Mesenteric fat pad (tissue), 1 donor: Measurements from ENCODE around the gene CRY2. TPM values are rescaled to one million over a fixed set of nuclear protein-coding genes. Genes with fewer than 3 reads are reported as not detected.
"Not testable (repeated sequence)": the region's sequence is repeated elsewhere in the genome, so short reads cannot be mapped to it uniquely, and the experiment has no call there.

Experiments
- DNase-seq: peaks from one replicate; pipeline ENCODE4 v3.0.0-alpha.2; 2020; ENCODE audit warnings: low spot score
- total RNA-seq: library from RNA; stranded (reverse); fragmentation: NEBNext Ultra II Directional; extraction: Animal tissue kit (Norgen Biotek cat#: 25700); gene quantifications from one replicate; pipeline ENCODE4 v1.2.1, GENCODE V29; 2021
- donor health status: DM: yes; HTN: yes; CAD: no.

The CRY2 gene
- total RNA-seq, 1 donor from 2014 or later, result 69.9 TPM

DNA sequence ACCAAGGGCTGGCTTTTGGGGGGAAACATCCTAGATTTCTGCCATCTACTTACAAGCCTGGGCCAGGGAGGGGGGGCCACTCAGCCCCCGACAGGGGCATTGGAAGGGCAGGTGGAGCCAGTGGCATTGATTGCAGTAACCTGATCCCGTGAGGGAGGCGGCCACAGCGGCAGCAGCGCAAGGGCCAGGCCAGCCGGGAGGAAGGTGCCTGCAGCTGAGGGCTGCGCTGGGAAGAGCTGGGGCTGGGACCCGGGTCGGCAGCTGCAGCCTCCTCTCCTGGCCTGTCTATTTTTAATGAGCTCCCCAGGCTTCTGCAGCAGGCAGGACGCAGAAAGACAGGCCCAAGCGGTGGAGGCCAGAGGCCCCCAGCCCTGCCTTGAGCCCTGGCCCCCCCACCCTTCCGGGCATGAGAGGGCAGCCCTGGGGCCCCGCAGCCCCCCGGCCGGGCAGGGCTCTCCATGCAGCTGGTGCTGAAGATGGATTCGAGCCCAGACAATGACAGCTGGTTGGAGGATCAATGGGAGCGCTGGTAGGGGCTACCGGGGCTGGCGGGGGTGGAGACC lies 49.2 kb downstream of the CRY2 start:
- no peak for DNase-seq

DNA sequence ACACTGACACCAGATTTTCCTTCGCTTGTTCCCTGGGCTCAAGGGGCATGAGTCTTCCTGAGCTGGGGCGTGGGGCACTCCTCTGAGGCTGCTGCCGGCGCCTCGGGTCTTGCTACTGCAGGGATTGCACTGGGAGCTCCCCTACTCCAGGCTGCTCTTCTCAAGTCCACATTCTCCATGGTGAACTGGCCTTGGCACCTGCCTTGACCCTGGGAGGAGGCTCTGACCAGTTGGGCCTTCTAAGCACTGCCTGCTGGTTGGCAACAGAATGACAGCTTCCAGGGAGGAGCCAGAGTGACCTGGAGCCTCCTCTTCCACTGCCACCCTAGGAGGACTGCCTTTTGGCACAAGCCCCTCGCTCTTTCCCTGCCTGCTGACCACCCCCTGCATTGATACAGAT lies 50.3 kb downstream of the CRY2 start:
- no peak for DNase-seq

DNA sequence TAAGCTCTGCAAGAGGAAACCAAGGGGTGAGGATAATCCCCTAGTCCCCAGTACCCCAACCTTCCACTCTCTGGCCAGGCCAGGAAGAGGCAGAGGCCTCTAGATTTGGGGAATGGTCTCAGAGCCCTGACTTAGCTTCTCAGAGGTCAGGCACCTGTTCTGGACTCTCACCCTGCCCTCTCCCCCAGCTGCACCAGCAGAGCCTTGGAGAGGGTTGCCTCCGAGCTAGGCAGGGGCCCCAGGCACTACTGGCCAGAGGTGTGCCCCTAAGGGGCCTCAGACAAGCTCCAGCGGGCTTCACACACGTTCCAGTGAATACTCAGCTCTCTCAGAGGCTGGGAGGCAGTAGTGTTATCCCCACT lies 51.8 kb downstream of the CRY2 start:
- DNase-seq, result no peak

DNA sequence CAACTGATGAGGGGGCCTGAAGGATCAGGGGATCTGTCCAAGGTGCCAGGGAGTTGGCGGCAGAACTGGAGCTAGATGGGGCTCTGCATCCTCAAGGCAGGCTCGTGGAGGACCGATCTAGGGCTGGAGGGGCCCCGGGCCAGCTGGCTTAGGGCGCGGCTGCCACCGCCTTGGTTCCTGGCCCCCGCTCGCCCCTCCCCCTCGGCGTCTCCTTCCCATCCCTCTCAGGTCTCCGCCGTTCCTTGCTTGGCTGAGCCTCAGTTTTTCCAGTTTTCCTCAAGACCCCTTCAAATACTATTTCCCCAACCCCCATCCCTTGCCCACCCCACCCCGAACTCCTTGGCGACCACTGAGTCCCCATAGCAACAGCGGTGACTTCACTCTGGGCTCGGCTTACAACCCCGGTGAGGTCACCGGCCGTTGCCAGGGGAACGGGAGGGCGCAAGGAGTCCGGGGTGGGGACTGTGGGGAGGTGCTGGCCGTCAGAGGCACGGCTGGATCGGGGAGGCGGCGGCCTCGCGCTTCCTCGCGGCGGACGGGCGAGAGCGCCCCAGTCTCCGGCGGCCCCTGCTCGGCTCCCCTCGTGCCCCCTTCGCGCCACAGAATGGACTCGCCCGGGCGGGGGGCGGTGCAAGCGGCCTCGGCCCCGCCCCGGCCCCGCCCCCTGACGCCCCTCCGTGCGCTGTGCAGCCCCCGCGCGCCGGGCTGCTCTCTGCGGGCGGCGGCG lies 52.3 kb downstream of the CRY2 start:
- DNase-seq, result peak; percentile 93

DNA sequence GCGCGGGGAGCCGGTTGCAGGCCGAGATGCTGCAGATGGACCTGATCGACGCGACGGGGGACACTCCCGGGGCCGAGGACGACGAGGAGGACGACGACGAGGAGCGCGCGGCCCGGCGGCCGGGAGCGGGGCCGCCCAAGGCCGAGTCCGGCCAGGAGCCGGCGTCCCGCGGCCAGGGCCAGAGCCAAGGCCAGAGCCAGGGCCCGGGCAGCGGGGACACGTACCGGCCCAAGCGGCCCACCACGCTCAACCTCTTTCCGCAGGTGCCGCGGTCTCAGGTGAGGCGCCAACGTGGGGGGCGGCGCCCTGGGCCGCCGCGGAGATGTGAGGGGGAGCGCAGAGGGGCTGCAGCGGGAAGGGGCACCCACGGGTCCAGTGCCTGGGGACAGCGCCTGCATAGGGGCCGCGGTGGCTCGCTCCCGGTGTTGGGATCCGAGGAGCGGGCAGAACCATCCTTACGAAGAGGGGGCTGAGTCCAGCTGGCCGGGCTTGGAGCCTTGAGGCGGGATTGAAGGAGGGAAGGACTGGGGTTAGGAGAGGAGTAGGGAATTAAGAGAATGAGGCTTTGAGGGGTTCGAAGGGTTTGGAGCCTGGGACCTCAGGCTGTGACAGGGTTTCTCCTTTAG lies 53.0 kb downstream of the CRY2 start:
- not testable (repeated sequence) for DNase-seq

DNA sequence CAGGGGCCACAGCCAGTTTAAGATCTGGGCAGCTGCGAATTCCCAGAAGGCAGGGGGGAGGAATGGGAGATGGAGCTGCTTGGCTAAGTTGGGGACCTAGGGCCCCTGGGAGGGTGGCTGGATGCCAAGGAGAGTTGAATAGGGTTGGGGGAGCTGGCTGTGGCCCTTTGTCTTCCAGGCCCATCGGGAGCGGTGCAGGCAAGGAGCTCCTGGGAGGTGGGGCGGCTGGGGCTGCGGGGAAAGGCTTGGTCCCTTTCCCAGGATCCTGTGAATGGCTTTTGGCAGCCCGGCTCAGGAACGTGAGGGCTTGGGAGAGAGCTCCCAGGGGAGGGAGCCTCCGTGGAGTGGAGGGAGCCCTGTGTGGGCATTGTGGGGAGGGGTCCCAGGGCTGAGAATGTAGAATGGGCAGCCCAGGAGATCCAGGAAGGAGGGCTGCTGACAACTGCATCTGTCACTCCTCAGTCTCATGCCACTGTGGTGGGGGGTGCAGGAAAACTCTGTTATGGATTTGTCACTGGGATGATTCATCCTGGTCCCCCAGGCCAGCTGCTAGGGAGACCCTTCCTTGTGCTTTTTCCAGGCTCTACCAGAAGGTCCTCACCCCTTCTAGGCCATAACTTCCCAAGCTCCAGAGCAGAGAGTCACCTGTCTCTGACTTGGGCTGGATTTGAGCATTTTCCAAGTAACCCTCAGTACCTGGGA lies 53.8 kb downstream of the CRY2 start:
- DNase-seq, result no peak

DNA sequence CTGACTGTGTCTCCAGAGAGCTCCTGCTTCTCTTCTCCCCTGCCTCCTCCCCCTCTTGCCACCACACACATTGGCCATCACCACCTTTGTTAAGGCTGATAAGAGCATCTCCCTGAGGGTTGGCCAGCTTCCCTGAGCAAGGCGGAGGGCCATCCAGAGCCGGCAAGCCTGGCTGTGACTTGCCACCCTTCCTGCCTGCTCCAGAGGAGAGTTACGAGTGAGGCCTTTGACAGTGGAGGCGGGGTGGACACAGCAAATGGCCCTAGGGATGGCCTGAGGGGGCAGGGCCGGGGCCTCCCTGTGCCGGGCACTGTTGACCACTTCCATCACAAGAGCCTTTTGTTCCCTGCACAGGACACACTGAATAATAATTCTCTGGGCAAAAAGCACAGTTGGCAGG lies 54.4 kb downstream of the CRY2 start:
- no peak for DNase-seq

DNA sequence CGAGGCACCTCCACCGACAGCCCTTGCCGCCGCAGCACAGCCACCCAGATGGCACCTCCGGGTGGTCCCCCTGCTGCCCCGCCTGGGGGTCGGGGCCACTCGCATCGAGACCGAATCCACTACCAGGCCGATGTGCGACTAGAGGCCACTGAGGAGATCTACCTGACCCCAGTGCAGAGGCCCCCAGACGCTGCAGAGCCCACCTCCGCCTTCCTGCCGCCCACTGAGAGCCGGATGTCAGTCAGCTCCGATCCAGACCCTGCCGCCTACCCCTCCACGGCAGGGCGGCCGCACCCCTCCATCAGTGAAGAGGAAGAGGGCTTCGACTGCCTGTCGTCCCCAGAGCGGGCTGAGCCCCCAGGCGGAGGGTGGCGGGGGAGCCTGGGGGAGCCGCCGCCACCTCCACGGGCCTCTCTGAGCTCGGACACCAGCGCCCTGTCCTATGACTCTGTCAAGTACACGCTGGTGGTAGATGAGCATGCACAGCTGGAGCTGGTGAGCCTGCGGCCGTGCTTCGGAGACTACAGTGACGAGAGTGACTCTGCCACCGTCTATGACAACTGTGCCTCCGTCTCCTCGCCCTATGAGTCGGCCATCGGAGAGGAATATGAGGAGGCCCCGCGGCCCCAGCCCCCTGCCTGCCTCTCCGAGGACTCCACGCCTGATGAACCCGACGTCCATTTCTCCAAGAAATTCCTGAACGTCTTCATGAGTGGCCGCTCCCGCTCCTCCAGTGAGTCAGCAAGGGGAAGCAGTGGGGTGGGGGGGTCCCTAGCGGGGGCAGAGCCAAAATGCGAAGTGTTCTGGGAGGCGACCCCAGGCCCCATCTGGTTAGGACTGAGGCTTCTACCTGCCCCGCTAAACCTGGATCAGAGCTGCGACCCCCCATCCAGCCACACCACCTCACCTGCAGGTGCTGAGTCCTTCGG lies 55.4 kb downstream of the CRY2 start:
- no peak for DNase-seq

DNA sequence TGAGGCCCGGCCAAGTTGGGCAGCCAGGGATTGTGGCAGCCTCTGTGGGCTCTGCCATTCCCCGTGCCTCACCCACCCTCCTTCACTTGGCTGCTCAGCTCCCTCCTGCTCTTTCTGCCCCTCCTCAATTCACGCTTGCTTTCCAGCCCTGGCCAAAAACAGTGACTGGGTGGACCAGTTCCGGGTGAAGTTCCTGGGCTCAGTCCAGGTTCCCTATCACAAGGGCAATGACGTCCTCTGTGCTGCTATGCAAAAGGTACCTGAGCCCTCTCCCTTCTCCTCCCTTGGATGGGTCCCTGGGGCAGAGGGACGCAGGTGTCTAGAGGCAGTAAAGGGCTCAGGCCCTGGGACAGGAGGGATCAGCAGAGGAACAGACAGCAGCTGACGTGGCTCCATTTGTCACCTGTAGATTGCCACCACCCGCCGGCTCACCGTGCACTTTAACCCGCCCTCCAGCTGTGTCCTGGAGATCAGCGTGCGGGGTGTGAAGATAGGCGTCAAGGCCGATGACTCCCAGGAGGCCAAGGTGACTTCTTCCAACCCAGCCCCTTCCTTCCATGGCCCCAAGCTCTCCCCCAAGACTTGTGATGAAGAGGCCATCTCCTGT lies 57.1 kb downstream of the CRY2 start:
- no peak for DNase-seq

DNA sequence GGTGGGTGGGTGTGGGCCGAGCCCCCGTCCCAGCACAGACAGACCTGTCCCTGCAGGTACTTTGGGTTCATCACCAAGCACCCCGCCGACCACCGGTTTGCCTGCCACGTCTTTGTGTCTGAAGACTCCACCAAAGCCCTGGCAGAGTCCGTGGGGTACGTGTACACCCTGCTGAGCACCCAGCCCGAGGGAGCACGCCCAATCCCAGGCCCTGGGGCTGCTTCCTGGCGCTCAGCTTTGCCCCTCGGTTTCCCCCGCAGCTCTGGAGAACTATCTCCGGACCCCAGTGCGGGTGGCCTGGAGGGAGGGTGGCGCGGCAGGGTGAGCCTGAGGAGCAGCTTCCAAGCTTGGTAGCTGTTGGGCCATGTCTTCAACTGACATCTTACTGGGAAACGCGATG lies 57.8 kb downstream of the CRY2 start:
- no peak for DNase-seq

DNA sequence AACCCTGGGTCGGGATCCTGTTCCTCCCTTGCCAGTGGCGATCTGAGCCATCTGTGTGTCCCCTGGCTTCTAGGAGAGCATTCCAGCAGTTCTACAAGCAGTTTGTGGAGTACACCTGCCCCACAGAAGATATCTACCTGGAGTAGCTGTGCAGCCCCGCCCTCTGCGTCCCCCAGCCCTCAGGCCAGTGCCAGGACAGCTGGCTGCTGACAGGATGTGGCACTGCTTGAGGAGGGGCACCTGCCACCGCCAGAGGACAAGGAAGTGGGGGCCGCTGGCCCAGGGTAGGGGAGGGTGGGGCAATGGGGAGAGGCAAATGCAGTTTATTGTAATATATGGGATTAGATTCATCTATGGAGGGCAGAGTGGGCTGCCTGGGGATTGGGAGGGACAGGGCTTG lies 58.3 kb downstream of the CRY2 start:
- DNase-seq, result not testable (repeated sequence)

DNA sequence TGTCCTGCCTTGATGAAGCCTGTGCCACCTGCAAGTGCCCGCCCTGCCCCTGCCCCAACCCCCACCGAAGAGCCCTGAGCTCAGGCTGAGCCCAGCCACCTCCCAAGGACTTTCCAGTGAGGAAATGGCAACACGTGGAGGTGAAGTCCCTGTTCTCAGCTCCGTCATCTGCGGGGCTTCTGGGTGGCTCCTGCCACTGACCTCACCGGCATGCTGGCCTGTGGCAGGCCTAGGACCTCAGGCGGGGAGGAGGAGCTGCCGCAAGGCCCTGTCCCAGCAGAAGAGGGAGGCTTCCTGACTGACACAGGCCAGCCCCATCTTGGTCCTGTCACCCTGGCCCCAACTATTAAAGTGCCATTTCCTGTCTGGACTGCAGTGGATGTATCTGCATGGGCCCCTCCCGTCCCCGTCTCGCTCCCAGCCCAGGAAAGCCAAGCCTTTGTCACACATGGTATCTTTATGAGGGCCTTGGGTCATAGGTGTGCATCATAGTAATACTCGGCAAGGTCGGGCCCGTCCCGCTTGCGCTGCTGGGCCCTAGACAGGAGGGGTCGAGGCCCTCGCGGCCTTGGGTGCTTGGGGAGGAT lies 58.9 kb downstream of the CRY2 start:
- no peak for DNase-seq

DNA sequence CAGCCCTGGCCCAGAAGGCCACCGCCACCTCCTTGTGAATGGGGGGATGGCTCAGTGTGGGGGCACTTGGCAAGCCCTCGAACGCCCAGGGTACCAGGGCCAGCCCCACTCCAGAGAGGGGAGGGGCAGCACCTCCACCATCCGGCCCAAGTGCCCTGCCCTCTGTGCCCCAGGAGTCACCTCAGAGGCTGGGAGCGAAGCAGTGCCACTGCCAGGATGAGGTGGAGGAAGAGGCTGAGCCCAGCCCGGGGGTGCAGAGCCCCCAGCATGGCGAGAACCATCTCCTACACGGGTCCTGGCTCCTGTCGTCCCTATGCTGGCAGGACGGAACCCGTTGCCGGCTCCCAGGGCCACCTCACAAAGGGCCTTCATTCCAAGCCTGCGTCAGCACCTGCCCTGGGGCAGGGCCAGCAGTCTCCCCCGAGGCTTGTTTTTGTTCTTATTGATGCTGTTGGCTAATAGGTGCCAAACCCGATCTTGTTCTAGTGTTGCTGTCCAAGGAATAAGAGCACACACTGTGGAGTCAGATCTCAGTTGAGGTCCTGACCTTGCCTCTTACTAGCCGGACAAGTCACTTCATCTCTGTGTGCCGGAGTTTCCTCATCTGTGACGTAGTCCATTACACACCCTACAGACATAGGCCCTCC lies 59.8 kb downstream of the CRY2 start, which contains the start of gene FREY1:
Gene FREY1 (minus strand): TSS at position 307 of the 647 bp plus-strand sequence. CDS start 26 bp downstream, at position 281.
- no peak for DNase-seq

DNA sequence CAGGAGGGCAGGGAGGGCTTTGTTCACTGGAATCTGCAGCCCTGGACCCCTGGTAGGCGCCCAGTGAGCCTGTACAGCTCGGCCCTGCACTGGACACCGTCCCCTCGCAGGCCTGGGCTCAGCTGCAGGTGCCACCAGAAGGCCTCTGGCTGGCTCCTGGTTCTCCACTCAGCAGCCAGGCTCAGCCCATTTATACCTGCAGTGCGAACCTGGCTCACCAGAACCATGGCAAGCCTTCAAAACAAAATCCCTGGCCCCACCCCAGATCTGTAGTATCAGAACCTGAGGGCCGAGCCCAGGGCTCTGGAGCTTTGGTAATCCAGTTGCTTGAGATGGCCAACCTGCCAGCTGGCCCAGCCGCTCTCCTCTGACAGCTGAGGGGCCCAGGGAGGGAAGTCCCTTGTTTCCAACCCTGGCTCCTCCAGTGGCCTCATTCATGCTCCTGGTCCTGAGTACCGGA lies 60.7 kb downstream of the CRY2 start:
- DNase-seq, result no peak

DNA sequence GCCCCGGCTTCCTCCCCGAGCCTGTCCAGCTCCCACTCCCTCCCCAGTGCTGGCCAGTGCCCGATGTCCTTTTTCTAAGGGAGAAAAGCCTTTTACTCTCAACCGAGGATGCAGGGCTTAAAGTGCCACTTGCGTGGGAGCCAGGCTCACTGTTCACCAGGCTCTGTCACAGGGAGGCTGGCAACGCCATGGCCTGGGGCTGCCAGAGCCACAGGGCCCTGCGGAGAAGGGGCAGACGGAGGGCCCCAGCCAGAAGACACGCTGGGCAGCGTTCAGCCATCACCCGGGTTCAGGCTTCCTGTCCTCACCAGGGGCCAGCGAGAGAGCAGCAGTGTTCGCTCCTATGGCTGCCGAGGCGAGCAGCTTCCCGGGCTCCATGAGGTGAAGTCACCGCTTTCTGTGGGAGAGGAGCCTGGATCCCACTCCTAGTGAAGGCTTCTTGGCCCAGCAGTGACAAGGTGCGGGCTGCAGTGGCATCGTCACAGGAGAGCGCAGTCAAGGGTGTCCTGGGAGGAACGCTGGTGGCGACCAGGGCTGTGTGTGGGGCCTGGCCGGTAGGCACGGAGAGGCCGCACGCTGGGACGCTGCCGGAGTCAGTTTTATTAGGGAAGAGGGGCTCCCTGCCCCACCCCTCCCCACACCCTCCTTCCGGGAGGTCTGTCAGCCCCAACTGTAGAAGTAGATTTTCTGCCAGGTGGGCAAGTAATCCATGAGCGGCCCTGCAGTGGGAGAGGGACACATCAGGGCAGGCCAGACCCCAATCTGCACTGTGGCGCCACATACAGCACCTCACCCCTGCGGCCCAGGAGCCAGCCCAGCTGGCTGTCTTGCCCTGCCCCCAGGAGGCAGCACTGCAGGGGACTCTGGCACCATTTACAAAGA lies 62.6 kb downstream of the CRY2 start:
- no peak for DNase-seq

DNA sequence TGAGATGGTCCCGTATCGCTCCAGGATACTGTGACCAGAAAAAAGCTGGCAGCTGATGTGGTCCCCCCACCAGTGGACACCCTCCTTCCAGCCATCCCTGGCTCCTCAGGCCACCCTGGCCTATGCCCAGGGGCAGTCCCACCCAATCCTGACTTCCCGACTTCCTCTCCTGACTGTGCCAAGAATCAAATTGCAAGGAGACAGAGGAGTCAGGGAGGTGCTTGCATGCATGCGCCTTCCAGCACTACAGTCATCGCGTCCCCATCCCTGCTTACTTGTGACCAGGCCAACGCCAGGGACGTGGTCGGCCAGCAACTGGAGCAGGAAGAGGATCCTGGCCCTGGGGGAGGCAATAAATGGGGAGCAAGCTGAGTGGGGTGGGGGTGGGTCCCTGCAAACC lies 63.3 kb downstream of the CRY2 start:
- no peak for DNase-seq

DNA sequence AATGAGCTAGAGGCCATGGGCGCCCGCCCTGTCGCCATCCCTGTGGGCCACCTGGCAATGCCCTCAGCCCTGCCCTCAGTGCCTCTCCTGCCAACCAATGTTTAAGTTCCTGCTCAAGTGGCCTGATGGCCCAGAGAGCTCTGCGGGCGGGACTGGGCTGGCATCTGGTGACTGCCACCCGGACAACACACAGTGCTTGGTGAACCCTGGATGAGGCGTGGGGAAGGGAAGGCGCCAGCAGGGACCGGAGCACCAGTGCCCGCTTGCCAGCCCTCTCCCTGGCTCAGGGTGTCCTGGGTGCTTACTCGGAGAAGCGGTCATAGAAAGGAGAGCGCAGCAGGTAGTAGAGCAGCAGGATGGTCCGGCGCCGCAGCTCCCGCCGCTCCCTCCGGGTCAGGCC lies 66.2 kb downstream of the CRY2 start:
- no peak for DNase-seq

DNA sequence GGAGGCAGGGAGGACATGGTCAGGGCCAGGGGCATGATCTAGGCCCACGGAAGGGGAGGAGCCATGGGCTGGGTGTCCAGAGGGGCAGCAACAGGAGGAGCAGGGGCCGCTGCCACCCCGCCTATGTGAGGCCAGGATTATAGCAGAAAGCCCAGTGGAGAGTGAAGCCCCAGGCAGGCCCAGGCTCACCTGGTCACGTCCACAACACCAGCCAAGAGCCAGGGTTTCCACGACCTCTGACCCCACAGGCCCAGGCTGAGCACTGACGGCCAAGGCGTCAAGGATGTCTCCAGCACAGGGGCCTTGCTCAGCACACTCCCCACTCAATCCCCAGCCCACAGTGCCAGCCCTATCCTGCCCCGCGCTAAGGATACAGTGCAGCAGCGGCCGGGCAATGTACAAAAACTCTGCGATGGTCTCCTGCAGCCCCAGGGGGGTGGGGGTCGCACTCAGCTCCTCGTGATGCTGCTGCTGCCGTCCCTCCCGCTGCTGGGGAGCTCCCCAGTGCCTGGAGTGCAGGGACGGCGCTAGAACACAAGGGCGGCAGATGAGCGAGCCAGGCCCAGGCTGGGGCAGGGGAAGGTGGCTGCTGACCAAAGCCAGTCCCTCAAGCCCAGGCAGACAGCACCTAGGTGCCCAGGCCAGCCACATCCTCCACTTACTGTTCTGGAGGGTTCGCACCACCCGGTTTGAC lies 66.8 kb downstream of the CRY2 start:
- no peak for DNase-seq
